ENCODE measurements around the gene ACCS. TPM values are rescaled to one million over a fixed set of nuclear protein-coding genes. Genes with fewer than 3 reads are reported as not detected.

Gene ACCS
- total RNA-seq, 1 experiment from 2014 or later, result 13.9 TPM

- no peaks in the 10 kb centered on the region for H3K36me3 Mint-ChIP-seq
- H3K27me3 Mint-ChIP-seq (ENCODE audit: low read depth), result no peaks in the 10 kb centered on the region; the same call in 1 of the 2 replicates
- DNase-seq (ENCODE audit: low spot score) (no peak), ATAC-seq (no peak)
- ChIA-PET CTCF (interaction anchor here (1.1 to 2.4 kb wide), 3 partner anchors 13 to 169 kb away, joined by 3 to 8 read pairs (median 4); no protein-coding TSS in a partner anchor), POLR2A (no interaction called here)
- no peaks in the 10 kb centered on the region for H3K9me3 Mint-ChIP-seq
- peaks cover 7% of the 10 kb centered on the region; the same call in 1 of the 2 replicates for H3K4me1 Mint-ChIP-seq
- no peak overlapping the region for H3K4me3 Mint-ChIP-seq
- TF ChIP-seq PRDM15 (CRISPR knock-in tag; IDR thresholded peaks at IDR 0.05) (no peak), FOXP1 (CRISPR knock-in tag; IDR thresholded peaks at IDR 0.05; ENCODE audit: borderline replicate concordance) (no peak), NR2C2 (CRISPR knock-in tag; IDR thresholded peaks at IDR 0.05) (no peak), TCF7 (CRISPR knock-in tag; IDR thresholded peaks at IDR 0.05; ENCODE audit: low read depth) (no peak), ZSCAN18 (CRISPR knock-in tag; IDR thresholded peaks at IDR 0.05) (no peak), TEAD4 (CRISPR knock-in tag; IDR thresholded peaks at IDR 0.05) (no peak), USF2 (CRISPR knock-in tag; IDR thresholded peaks at IDR 0.05) (no peak), ATF6 (CRISPR knock-in tag; IDR thresholded peaks at IDR 0.05) (no peak), ZNF671 (CRISPR knock-in tag; IDR thresholded peaks at IDR 0.05) (no peak), CREB1 (CRISPR knock-in tag; IDR thresholded peaks at IDR 0.05) (no peak), HMGA2 (CRISPR knock-in tag; IDR thresholded peaks at IDR 0.05) (no peak), ZBTB43 (CRISPR knock-in tag; IDR thresholded peaks at IDR 0.05) (no peak), ZNF263 (CRISPR knock-in tag; IDR thresholded peaks at IDR 0.05; ENCODE audit: low read depth) (no peak), ZNF425 (CRISPR knock-in tag; conservative IDR thresholded peaks at IDR 0.05) (no peak), KAT7 (CRISPR knock-in tag; IDR thresholded peaks at IDR 0.05; ENCODE audit: borderline replicate concordance) (no peak), GTF2I (CRISPR knock-in tag; conservative IDR thresholded peaks at IDR 0.05) (no peak), CREM (CRISPR knock-in tag; IDR thresholded peaks at IDR 0.05) (no peak)
- H3K27ac Mint-ChIP-seq, result no peak overlapping the region
These were observed 7.8 kb upstream of the ACCS start for GRCh38 chr11:44058275-44058674.

All from WTC11 (cell line).